Inflammatory macrophage treated with lipopolysaccharide for 4 hours (primary cell): ENCODE measurements around the gene PREP.

Experiments used
- DNase-seq: peaks from one replicate; pipeline ENCODE4 v3.0.0-alpha.2; 2020

The PREP gene

GRCh38 chr6:105391705-105392104, 11.2 kb downstream of the PREP start:
- DNase-seq: no peak

- DNase-seq: no peak
Observed at GRCh38 chr6:105389543-105389942, 13.3 kb downstream of the PREP start.

GRCh38 chr6:105388392-105388791, 14.5 kb downstream of the PREP start:
- DNase-seq: no peak

GRCh38 chr6:105384004-105384403, 18.9 kb downstream of the PREP start:
- no peak for DNase-seq

GRCh38 chr6:105382958-105383357, 19.9 kb downstream of the PREP start:
- DNase-seq: no peak

GRCh38 chr6:105382496-105382895, 20.4 kb downstream of the PREP start:
- DNase-seq: no peak

- no peak for DNase-seq
Observed at GRCh38 chr6:105380634-105381033, 22.2 kb downstream of the PREP start.

GRCh38 chr6:105375797-105376196, 27.1 kb downstream of the PREP start:
- DNase-seq: no peak

- no peak for DNase-seq
Observed at GRCh38 chr6:105374010-105374420, 28.9 kb downstream of the PREP start.

- no peak for DNase-seq
Observed at GRCh38 chr6:105373481-105373880, 29.4 kb downstream of the PREP start.

- DNase-seq: no peak
Observed at GRCh38 chr6:105372849-105373182, 30.1 kb downstream of the PREP start.

- DNase-seq: no peak
Observed at GRCh38 chr6:105372142-105372848, 30.6 kb downstream of the PREP start.

GRCh38 chr6:105370351-105370750, 32.5 kb downstream of the PREP start:
- DNase-seq: no peak

GRCh38 chr6:105369145-105369544, 33.7 kb downstream of the PREP start:
- DNase-seq: no peak

- DNase-seq: peak; percentile 17
Observed at GRCh38 chr6:105364243-105364642, 38.6 kb downstream of the PREP start.

GRCh38 chr6:105363100-105363754, 39.7 kb downstream of the PREP start:
- DNase-seq: no peak

- no peak for DNase-seq
Observed at GRCh38 chr6:105359419-105360370, 43.2 kb downstream of the PREP start.

GRCh38 chr6:105357165-105357564, 45.7 kb downstream of the PREP start:
- DNase-seq: no peak

- no peak for DNase-seq
Observed at GRCh38 chr6:105352037-105352617, 50.8 kb downstream of the PREP start.

GRCh38 chr6:105348897-105349296, 54.0 kb downstream of the PREP start:
- DNase-seq: no peak

GRCh38 chr6:105346052-105346451, 56.8 kb downstream of the PREP start:
- DNase-seq: no peak

- no peak for DNase-seq
Observed at GRCh38 chr6:105345506-105345905, 57.4 kb downstream of the PREP start.

- DNase-seq: no peak
Observed at GRCh38 chr6:105344881-105345370, 58.0 kb downstream of the PREP start.
